HCT116 (cell line): ENCODE results near the gene EPHB2. TPM values are rescaled to one million over a fixed set of nuclear protein-coding genes. Genes with fewer than 3 reads are reported as not detected.

Experiments used
- ATAC-seq: fragments of 200-7000 bp; cut with Tn5 transposase; 2 replicates; pipeline ENCODE4 v1.9.1; 2020; ENCODE audit warnings: mild to moderate bottlenecking, moderate library complexity
- BruUV-seq: library from RNA; stranded (reverse); fragments of 400-500 nt; replicated peaks from 2 replicates; lab custom pipeline; 2021; lab: Mats Ljungman, UMichigan
- CTCF ChIA-PET: fragments of 300-600 bp; sonication (Branson Sonifier 250); formaldehyde crosslinking; loops from one replicate; lab custom pipeline; 2021; ENCODE audit warnings: antibody characterized with exemption; lab: Charles Lee
- POLR2A ChIA-PET: fragments of 300-600, 350-600 bp; sonication (Branson Sonifier 250); formaldehyde crosslinking; loops from one replicate; lab custom pipeline; 2021; ENCODE audit warnings: antibody characterized with exemption; lab: Charles Lee
- RAD21 ChIA-PET, 2 experiments: fragments of 300-600 bp; sonication (Branson Sonifier 250); formaldehyde crosslinking; loops; one replicate each; lab custom pipeline; 2023; ENCODE audit warnings: low total read pairs in 2 of 2; ENCODE audit not compliant: uncharacterized antibody in 2 of 2, unreplicated experiment in 2 of 2, low non-redundant PET in 1 of 2; lab: Charles Lee
- DNase-seq: peaks from one replicate; pipeline ENCODE4 v3.0.0-alpha.2; 2010; ENCODE audit warnings: low read depth, low spot score
- H2AFZ ChIP-seq: fragments of 200-600 bp; shearing (Covaris generic), sonication (generic); 2 replicates; pipeline ENCODE4 v1.6.1; 2017; ENCODE audit warnings: low read depth, mixed run types, mixed read lengths, antibody characterized with exemption, low read length; ENCODE audit not compliant: poor library complexity, severe bottlenecking
- H3K27ac ChIP-seq: 2 replicates; pipeline ENCODE4 v1.5.1; 2012; ENCODE audit warnings: low read depth, low read length
- H3K27me3 ChIP-seq: fragments of 200-600 bp; sonication (generic); 2 replicates; pipeline ENCODE4 v1.6.1; 2016; ENCODE audit warnings: mixed run types, low read length, mixed read lengths; ENCODE audit not compliant: insufficient read depth
- H3K36me3 ChIP-seq, 2 experiments: fragments of 200-500 bp in 1 of 2; fragments of 200-600 bp in 1 of 2; sonication (Bioruptor generic) in 1 of 2; sonication (generic) in 1 of 2; 2 replicates each; pipeline versions ENCODE4 v1.5.1 to v1.6.1; 2014 to 2016; ENCODE audit warnings: low read length in 2 of 2, inconsistent platforms in 1 of 2, mixed read lengths in 1 of 2, mixed run types in 1 of 2; ENCODE audit not compliant: insufficient read depth in 2 of 2, control insufficient read depth in 1 of 2
- H3K4me1 ChIP-seq, 2 experiments: fragments of 200-600 bp in 1 of 2; sonication (generic) in 1 of 2; 2 replicates each; pipeline versions ENCODE4 v1.5.1 to v1.6.1; 2012 to 2017; ENCODE audit warnings: low read length in 2 of 2, inconsistent platforms in 1 of 2, mild to moderate bottlenecking in 1 of 2, mixed read lengths in 1 of 2, mixed run types in 1 of 2, moderate library complexity in 1 of 2; ENCODE audit not compliant: insufficient read depth in 2 of 2, control insufficient read depth in 1 of 2
- H3K4me2 ChIP-seq: fragments of 200-600 bp; sonication (generic); 2 replicates; pipeline ENCODE4 v1.6.1; 2017; ENCODE audit warnings: mixed run types, low read length, mixed read lengths
- H3K4me3 ChIP-seq, 2 experiments: fragments of 200-600 bp in 1 of 2; sonication (generic) in 1 of 2; replicated peaks in 1 of 2; 2 replicates each; pipeline ENCODE4 v1.5.1; 2011 to 2016; ENCODE audit warnings: low read length in 2 of 2, control low read depth in 1 of 2, low read depth in 1 of 2, mild to moderate bottlenecking in 1 of 2, mixed read lengths in 1 of 2, mixed run types in 1 of 2
- H3K79me2 ChIP-seq: fragments of 200-600 bp; sonication (generic); 2 replicates; pipeline ENCODE4 v1.6.1; 2017; ENCODE audit warnings: mild to moderate bottlenecking, mixed run types, low read length, moderate library complexity, mixed read lengths; ENCODE audit not compliant: insufficient read depth
- H3K9ac ChIP-seq: fragments of 200-600 bp; sonication (generic); 2 replicates; pipeline ENCODE4 v1.6.1; 2016; ENCODE audit warnings: low read length, mixed read lengths
- H3K9me2 ChIP-seq: fragments of 200-600 bp; sonication (generic), shearing (Covaris generic); 2 replicates; pipeline ENCODE4 v1.6.1; 2017; ENCODE audit warnings: mixed run types, mild to moderate bottlenecking, moderate library complexity; ENCODE audit not compliant: insufficient read depth
- H3K9me3 ChIP-seq, 2 experiments: fragments of 200-500 bp in 1 of 2; fragments of 200-600 bp in 1 of 2; sonication (Bioruptor generic) in 1 of 2; sonication (generic) in 1 of 2; 2 replicates each; pipeline ENCODE4 v1.6.1; 2014 to 2017; ENCODE audit warnings: low read length in 2 of 2, mixed read lengths in 2 of 2, inconsistent platforms in 1 of 2, low read depth in 1 of 2, mild to moderate bottlenecking in 1 of 2, mixed run types in 1 of 2, moderate library complexity in 1 of 2; ENCODE audit not compliant: control insufficient read depth in 1 of 2, insufficient read depth in 1 of 2
- H4K20me1 ChIP-seq: fragments of 200-600 bp; sonication (generic), shearing (Covaris generic); 2 replicates; pipeline ENCODE4 v1.6.1; 2017; ENCODE audit warnings: mixed run types, mild to moderate bottlenecking, moderate library complexity; ENCODE audit not compliant: insufficient read depth
- CBX3 ChIP-seq: IDR thresholded peaks from 2 replicates; pipeline ENCODE4 v1.6.1; 2012; ENCODE audit warnings: low read depth
- CEBPB ChIP-seq: IDR thresholded peaks from 2 replicates; pipeline ENCODE4 v1.6.1; 2012; ENCODE audit warnings: low read depth
- EGR1 ChIP-seq: IDR thresholded peaks from 2 replicates; pipeline ENCODE4 v1.6.1; 2012; ENCODE audit warnings: low read depth
- ELF1 ChIP-seq: IDR thresholded peaks from 2 replicates; pipeline ENCODE4 v1.6.1; 2012; ENCODE audit warnings: low read depth, borderline replicate concordance
- EZH2 ChIP-seq: fragments of 200-600 bp; sonication (generic); IDR thresholded peaks from 2 replicates; pipeline ENCODE4 v1.6.1; 2017; ENCODE audit warnings: antibody characterized with exemption, mixed run types
- EZH2phosphoT487 ChIP-seq: fragments of 200-600 bp; IDR thresholded peaks from 2 replicates; pipeline ENCODE4 v1.6.1; 2018; ENCODE audit warnings: antibody characterized with exemption, borderline replicate concordance
- FOSL1 ChIP-seq: IDR thresholded peaks from 2 replicates; pipeline ENCODE4 v1.6.1; 2012; ENCODE audit warnings: low read depth
- JUND ChIP-seq: IDR thresholded peaks from 2 replicates; pipeline ENCODE4 v1.6.1; 2012
- POLR2A ChIP-seq: IDR thresholded peaks from 2 replicates; pipeline ENCODE4 v1.7.0; 2011; ENCODE audit warnings: borderline replicate concordance; ENCODE audit not compliant: insufficient read depth, insufficient read length; ENCODE audit errors: extremely low read depth
- RAD21 ChIP-seq: IDR thresholded peaks from 2 replicates; pipeline ENCODE4 v1.6.1; 2012; ENCODE audit warnings: low read depth, mild to moderate bottlenecking
- SIN3A ChIP-seq: IDR thresholded peaks from 2 replicates; pipeline ENCODE4 v1.6.1; 2012; ENCODE audit warnings: low read depth
- SP1 ChIP-seq: IDR thresholded peaks from 2 replicates; pipeline ENCODE4 v1.6.1; 2012; ENCODE audit warnings: low read depth
- YY1 ChIP-seq: IDR thresholded peaks from 2 replicates; pipeline ENCODE4 v1.6.1; 2011; ENCODE audit warnings: low read length, low read depth, moderate library complexity, mild to moderate bottlenecking; ENCODE audit not compliant: insufficient replicate concordance; ENCODE audit errors: extremely low read depth
- ZFX ChIP-seq: fragments of 450-650 bp; IDR thresholded peaks from 2 replicates; pipeline ENCODE4 v1.6.1; 2017
- ZNF274 ChIP-seq: fragments of 200-500 bp; sonication (Bioruptor generic); IDR thresholded peaks from 2 replicates; pipeline ENCODE4 v1.6.1; 2014; ENCODE audit warnings: mild to moderate bottlenecking, low read depth, low read length, inconsistent platforms
- intact Hi-C: fragments of 100-400 bp; cut with micrococcal nuclease; formaldehyde crosslinking; loops from 2 replicates; pipeline ENCODE4 v1.10.0; 2022
- total RNA-seq: library from RNA; stranded (reverse); gene quantifications from one replicate; pipeline ENCODE4 v1.2.1, GENCODE V29; 2021; ENCODE audit not compliant: unreplicated experiment
- TF ChIP-seq, protein P1 (sequence below): IDR thresholded peaks from 2 replicates; pipeline ENCODE4 v1.6.1; 2012; ENCODE audit warnings: low read depth
- TF ChIP-seq, protein P2 (sequence below): IDR thresholded peaks from 2 replicates; pipeline ENCODE4 v1.6.1; 2012
- TF ChIP-seq, protein P3 (sequence below), 3 experiments: fragments of 200-600 bp in 1 of 3; sonication (generic) in 1 of 3; IDR thresholded peaks in 2 of 3; conservative IDR thresholded peaks in 1 of 3; 2 replicates each; pipeline ENCODE4 v1.5.1; 2012 to 2017; ENCODE audit warnings: low read depth in 2 of 3, low read length in 2 of 3, antibody characterized with exemption in 1 of 3, borderline replicate concordance in 1 of 3, control low read depth in 1 of 3, mild to moderate bottlenecking in 1 of 3, mixed read lengths in 1 of 3, mixed run types in 1 of 3, moderate library complexity in 1 of 3; ENCODE audit not compliant: insufficient read depth in 1 of 3
- TF ChIP-seq, protein P4 (sequence below): IDR thresholded peaks from 2 replicates; pipeline ENCODE4 v1.6.1; 2011; ENCODE audit warnings: mild to moderate bottlenecking, low read length, moderate library complexity; ENCODE audit not compliant: insufficient replicate concordance; ENCODE audit errors: extremely low read depth
- TF ChIP-seq, protein P5 (sequence below): IDR thresholded peaks from 2 replicates; pipeline ENCODE4 v1.6.1; 2012

EPHB2 gene
- total RNA-seq, 1 experiment from 2014 or later: 19.5 TPM

DNA sequence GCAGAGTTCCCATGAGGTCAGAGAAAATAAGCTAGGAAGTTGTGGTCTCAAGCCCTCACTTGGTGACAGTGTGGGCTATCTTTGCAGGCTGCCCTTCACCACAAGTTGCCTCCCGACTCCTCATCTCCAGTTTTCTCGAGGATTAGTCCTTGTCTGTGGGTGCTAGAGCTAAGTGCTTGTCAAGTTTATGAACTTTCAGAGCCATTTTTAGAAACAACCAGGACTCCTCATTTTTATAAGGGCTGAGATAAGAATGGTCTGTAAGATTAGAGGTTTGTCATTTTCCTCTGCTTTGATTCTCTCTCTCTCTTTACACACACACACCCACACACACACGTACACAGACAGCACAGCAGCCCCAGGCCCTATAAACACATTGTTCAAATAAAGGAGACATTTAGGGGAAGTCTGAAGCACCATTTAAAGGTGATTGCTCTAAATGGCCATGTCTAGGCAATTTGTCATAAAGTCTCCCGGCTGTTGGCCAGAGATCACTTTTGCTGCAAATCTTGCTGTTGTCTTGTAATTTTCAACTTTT lies 134.8 kb downstream of the EPHB2 start:
- ATAC-seq (no peak), DNase-seq (no peak)
- Histone ChIP-seq H3K4me2 (no peak overlapping the region), H3K36me3 (no peaks in the 10 kb centered on the region), H3K27me3 (no peaks in the 10 kb centered on the region), H3K4me3 (no peak overlapping the region), H3K9me3 (no peaks in the 10 kb centered on the region), H3K4me1 (peaks cover 0 to 3% of the 10 kb centered on the region in 2 experiments; a peak in 1 of 4 replicates), H3K27ac (no peak overlapping the region), H3K9ac (no peak overlapping the region), H3K79me2 (no peaks in the 10 kb centered on the region), H3K9me2 (no peaks in the 10 kb centered on the region), H4K20me1 (no peaks in the 10 kb centered on the region), H2AFZ (no peak overlapping the region)
- intact Hi-C loops: no loop called here
- RAD21 ChIA-PET: no interaction called here
- TF ChIP-seq RAD21 (no peak), JUND (no peak), EGR1 (no peak), FOSL1 (no peak), EZH2 (no peak), ZNF274 (no peak), ZFX (no peak), ELF1 (no peak), SP1 (no peak), POLR2A (no peak), EZH2phosphoT487 (no peak), CBX3 (no peak), SIN3A (no peak), CEBPB (no peak), YY1 (no peak)
- TF ChIP-seq, protein P1, sequence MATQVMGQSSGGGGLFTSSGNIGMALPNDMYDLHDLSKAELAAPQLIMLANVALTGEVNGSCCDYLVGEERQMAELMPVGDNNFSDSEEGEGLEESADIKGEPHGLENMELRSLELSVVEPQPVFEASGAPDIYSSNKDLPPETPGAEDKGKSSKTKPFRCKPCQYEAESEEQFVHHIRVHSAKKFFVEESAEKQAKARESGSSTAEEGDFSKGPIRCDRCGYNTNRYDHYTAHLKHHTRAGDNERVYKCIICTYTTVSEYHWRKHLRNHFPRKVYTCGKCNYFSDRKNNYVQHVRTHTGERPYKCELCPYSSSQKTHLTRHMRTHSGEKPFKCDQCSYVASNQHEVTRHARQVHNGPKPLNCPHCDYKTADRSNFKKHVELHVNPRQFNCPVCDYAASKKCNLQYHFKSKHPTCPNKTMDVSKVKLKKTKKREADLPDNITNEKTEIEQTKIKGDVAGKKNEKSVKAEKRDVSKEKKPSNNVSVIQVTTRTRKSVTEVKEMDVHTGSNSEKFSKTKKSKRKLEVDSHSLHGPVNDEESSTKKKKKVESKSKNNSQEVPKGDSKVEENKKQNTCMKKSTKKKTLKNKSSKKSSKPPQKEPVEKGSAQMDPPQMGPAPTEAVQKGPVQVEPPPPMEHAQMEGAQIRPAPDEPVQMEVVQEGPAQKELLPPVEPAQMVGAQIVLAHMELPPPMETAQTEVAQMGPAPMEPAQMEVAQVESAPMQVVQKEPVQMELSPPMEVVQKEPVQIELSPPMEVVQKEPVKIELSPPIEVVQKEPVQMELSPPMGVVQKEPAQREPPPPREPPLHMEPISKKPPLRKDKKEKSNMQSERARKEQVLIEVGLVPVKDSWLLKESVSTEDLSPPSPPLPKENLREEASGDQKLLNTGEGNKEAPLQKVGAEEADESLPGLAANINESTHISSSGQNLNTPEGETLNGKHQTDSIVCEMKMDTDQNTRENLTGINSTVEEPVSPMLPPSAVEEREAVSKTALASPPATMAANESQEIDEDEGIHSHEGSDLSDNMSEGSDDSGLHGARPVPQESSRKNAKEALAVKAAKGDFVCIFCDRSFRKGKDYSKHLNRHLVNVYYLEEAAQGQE: no peak
- TF ChIP-seq, protein P2, sequence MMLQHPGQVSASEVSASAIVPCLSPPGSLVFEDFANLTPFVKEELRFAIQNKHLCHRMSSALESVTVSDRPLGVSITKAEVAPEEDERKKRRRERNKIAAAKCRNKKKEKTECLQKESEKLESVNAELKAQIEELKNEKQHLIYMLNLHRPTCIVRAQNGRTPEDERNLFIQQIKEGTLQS: no peak
- TF ChIP-seq, protein P3, sequence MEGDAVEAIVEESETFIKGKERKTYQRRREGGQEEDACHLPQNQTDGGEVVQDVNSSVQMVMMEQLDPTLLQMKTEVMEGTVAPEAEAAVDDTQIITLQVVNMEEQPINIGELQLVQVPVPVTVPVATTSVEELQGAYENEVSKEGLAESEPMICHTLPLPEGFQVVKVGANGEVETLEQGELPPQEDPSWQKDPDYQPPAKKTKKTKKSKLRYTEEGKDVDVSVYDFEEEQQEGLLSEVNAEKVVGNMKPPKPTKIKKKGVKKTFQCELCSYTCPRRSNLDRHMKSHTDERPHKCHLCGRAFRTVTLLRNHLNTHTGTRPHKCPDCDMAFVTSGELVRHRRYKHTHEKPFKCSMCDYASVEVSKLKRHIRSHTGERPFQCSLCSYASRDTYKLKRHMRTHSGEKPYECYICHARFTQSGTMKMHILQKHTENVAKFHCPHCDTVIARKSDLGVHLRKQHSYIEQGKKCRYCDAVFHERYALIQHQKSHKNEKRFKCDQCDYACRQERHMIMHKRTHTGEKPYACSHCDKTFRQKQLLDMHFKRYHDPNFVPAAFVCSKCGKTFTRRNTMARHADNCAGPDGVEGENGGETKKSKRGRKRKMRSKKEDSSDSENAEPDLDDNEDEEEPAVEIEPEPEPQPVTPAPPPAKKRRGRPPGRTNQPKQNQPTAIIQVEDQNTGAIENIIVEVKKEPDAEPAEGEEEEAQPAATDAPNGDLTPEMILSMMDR (IDR thresholded peaks at IDR 0.05 in 2 of 3, conservative IDR thresholded peaks at IDR 0.05 in 1 of 3; ENCODE audit: borderline replicate concordance in 1 of 3, insufficient read depth in 1 of 3, low read depth in 2 of 3, low read length in 2 of 3): no peak
- TF ChIP-seq, protein P4, sequence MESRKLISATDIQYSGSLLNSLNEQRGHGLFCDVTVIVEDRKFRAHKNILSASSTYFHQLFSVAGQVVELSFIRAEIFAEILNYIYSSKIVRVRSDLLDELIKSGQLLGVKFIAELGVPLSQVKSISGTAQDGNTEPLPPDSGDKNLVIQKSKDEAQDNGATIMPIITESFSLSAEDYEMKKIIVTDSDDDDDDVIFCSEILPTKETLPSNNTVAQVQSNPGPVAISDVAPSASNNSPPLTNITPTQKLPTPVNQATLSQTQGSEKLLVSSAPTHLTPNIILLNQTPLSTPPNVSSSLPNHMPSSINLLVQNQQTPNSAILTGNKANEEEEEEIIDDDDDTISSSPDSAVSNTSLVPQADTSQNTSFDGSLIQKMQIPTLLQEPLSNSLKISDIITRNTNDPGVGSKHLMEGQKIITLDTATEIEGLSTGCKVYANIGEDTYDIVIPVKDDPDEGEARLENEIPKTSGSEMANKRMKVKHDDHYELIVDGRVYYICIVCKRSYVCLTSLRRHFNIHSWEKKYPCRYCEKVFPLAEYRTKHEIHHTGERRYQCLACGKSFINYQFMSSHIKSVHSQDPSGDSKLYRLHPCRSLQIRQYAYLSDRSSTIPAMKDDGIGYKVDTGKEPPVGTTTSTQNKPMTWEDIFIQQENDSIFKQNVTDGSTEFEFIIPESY: no peak
- TF ChIP-seq, protein P5, sequence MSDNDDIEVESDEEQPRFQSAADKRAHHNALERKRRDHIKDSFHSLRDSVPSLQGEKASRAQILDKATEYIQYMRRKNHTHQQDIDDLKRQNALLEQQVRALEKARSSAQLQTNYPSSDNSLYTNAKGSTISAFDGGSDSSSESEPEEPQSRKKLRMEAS: no peak
- POLR2A ChIA-PET: no interaction called here
- CTCF ChIA-PET: no interaction called here
- no TSS peak for BruUV-seq
